ENCODE data around the gene ZNF552. TPM values are rescaled to one million over a fixed set of nuclear protein-coding genes. Genes with fewer than 3 reads are reported as not detected.

The ZNF552 gene
- total RNA-seq, 4 donors from 2014 or later: 2.7 to 8.7 (median 4.5) TPM

GRCh38 chr19:57769345-57770131 lies 45.2 kb downstream of the ZNF552 start, which contains the start of gene ZNF586:
ZNF586 (plus strand) TSS chr19:57769676; CDS start chr19:57769843, 167 bp downstream.
- 8 to 15% methylated on average over 9 to 28 of the region's 61 CpGs for WGBS, 2 donors (ENCODE audit: low coverage in 1 of 2)
- H3K4me3 ChIP-seq: peak within 1 kb of the TSS; percentile 60 to 94
- peak within 1 kb of the TSS; percentile 31 to 90 (median 86) for H3K27ac ChIP-seq
- H3K9me3 ChIP-seq: peaks cover 0 to 57% (median 2%) of the 10 kb centered on the region in 3 donors
- TF ChIP-seq POLR2AphosphoS5 (IDR thresholded peaks at IDR 0.05): peak; percentile 55
- peak in 1 of 2 donors; percentile 21 for TF ChIP-seq POLR2A (IDR thresholded peaks at IDR 0.05)
- no peak for TF ChIP-seq CTCF (IDR thresholded peaks at IDR 0.05)
- no peak for TF ChIP-seq EP300 (IDR thresholded peaks at IDR 0.05)
- peaks cover 0 to 39% (median 3%) of the 10 kb centered on the region in 3 donors for H3K4me1 ChIP-seq
- no peaks in the 10 kb centered on the region for H3K27me3 ChIP-seq
- peak; percentile 98 for ATAC-seq
- peaks cover 0 to 47% of the 10 kb centered on the region in 2 donors for H3K36me3 ChIP-seq

GRCh38 chr19:57759096-57759495 lies 55.6 kb downstream of the ZNF552 start:
- H3K9me3 ChIP-seq: peaks cover 0 to 96% (median 2%) of the 10 kb centered on the region in 3 donors
- no peak for TF ChIP-seq CTCF (IDR thresholded peaks at IDR 0.05)
- no peak for TF ChIP-seq EP300 (IDR thresholded peaks at IDR 0.05)
- TF ChIP-seq POLR2A (IDR thresholded peaks at IDR 0.05): no peak
- no peak for TF ChIP-seq POLR2AphosphoS5 (IDR thresholded peaks at IDR 0.05)
- no peaks in the 10 kb centered on the region for H3K27me3 ChIP-seq
- H3K27ac ChIP-seq: no peak overlapping the region
- no peaks in the 10 kb centered on the region for H3K4me1 ChIP-seq
- WGBS, 2 donors (ENCODE audit: low coverage in 1 of 2): 100% methylated on average over 2 of the region's 2 CpGs; no CpG with 5 or more reads in 1 of the 2 donors
- no peak for ATAC-seq
- no peak overlapping the region for H3K4me3 ChIP-seq
- peaks cover 3 to 99% of the 10 kb centered on the region in 2 donors for H3K36me3 ChIP-seq

GRCh38 chr19:57757941-57758340 lies 56.8 kb downstream of the ZNF552 start:
- Histone ChIP-seq H3K27ac (no peak overlapping the region), H3K36me3 (peaks cover 15 to 99% of the 10 kb centered on the region in 2 donors), H3K9me3 (peaks cover 2 to 98% (median 2%) of the 10 kb centered on the region in 3 donors), H3K4me3 (no peak overlapping the region), H3K27me3 (no peaks in the 10 kb centered on the region), H3K4me1 (no peaks in the 10 kb centered on the region)
- 83 to 94% methylated on average over 2 of the region's 2 CpGs for WGBS, 2 donors (ENCODE audit: low coverage in 1 of 2)
- ATAC-seq: no peak
- TF ChIP-seq CTCF (IDR thresholded peaks at IDR 0.05): no peak
- no peak for TF ChIP-seq EP300 (IDR thresholded peaks at IDR 0.05)
- no peak for TF ChIP-seq POLR2AphosphoS5 (IDR thresholded peaks at IDR 0.05)
- no peak for TF ChIP-seq POLR2A (IDR thresholded peaks at IDR 0.05)

Other genes starting within 250 kb of the ZNF552 start
- 1 to 10 TPM; 4.0 to 6.1 (median 5.7) TPM for gene ZNF416, start 236.0 kb downstream of the ZNF552 start, total RNA-seq
- 10 to 100 TPM in 1 of 4 donors, 1 to 10 TPM in 3; 4.4 to 14.5 (median 6.4) TPM for gene ZIK1, start 230.8 kb downstream of the ZNF552 start, total RNA-seq
- 1 to 10 TPM; 1.4 to 6.3 (median 4.0) TPM for gene ZNF530, start 215.0 kb downstream of the ZNF552 start, total RNA-seq
- 10 to 100 TPM; 23.4 to 33.1 (median 28.6) TPM for gene ZNF134, start 200.7 kb downstream of the ZNF552 start, total RNA-seq
- gene ZNF211, start 181.7 kb downstream of the ZNF552 start, total RNA-seq: 10 to 100 TPM in 3 of 4 donors, 1 to 10 TPM in 1; 8.3 to 16.8 (median 15.3) TPM
- not detected for gene ZSCAN4, start 146.0 kb downstream of the ZNF552 start, total RNA-seq
- 1 to 10 TPM; 4.4 to 7.3 (median 6.7) TPM for gene ZNF551, start 132.9 kb downstream of the ZNF552 start, total RNA-seq
- 10 to 100 TPM in 1 of 4 donors, 1 to 10 TPM in 3; 3.8 to 12.6 (median 9.0) TPM for gene ZNF154, start 105.7 kb downstream of the ZNF552 start, total RNA-seq
- gene ZNF671, start 87.3 kb downstream of the ZNF552 start, total RNA-seq: 10 to 100 TPM in 3 of 4 donors, 1 to 10 TPM in 1; 8.8 to 16.8 (median 11.7) TPM
- 10 to 100 TPM; 12.1 to 14.9 (median 13.3) TPM for gene ZNF776, start 68.1 kb downstream of the ZNF552 start, total RNA-seq
- gene ZNF586, start 45.2 kb downstream of the ZNF552 start, total RNA-seq: 10 to 100 TPM; 12.8 to 20.7 (median 17.1) TPM
- gene ZNF587B, start 15.4 kb upstream of the ZNF552 start, total RNA-seq: 10 to 100 TPM in 2 of 4 donors, 1 to 10 TPM in 2; 7.6 to 14.5 (median 10.7) TPM
- gene ZNF587, start 34.9 kb upstream of the ZNF552 start, total RNA-seq: 10 to 100 TPM in 3 of 4 donors, 1 to 10 TPM in 1; 9.3 to 47.5 (median 17.6) TPM
- gene ZNF814, start 74.1 kb upstream of the ZNF552 start, total RNA-seq: 10 to 100 TPM in 2 of 4 donors, 1 to 10 TPM in 2; 4.9 to 13.5 (median 9.6) TPM
- gene ZNF417, start 101.7 kb upstream of the ZNF552 start, total RNA-seq: 10 to 100 TPM; 13.9 to 29.3 (median 16.0) TPM
- 10 to 100 TPM; 10.4 to 28.5 (median 13.9) TPM for gene ZNF418, start 120.5 kb upstream of the ZNF552 start, total RNA-seq
- 1 to 10 TPM; 4.2 to 8.6 (median 5.2) TPM for gene ZNF256, start 132.8 kb upstream of the ZNF552 start, total RNA-seq
- 1 to 10 TPM in 1 of 4 donors, not detected in 3; 4.8 TPM for gene C19orf18, start 159.6 kb upstream of the ZNF552 start, total RNA-seq
- 10 to 100 TPM in 3 of 4 donors, 1 to 10 TPM in 1; 6.0 to 49.0 (median 18.8) TPM for gene ZNF606, start 187.9 kb upstream of the ZNF552 start, total RNA-seq
- gene ZSCAN1, start 219.1 kb upstream of the ZNF552 start, total RNA-seq: not detected
- gene ZNF135, start 244.4 kb upstream of the ZNF552 start, total RNA-seq: 1 to 10 TPM; 5.8 to 9.0 (median 7.5) TPM